ENCODE measurements around the gene SHC4.

DNA sequence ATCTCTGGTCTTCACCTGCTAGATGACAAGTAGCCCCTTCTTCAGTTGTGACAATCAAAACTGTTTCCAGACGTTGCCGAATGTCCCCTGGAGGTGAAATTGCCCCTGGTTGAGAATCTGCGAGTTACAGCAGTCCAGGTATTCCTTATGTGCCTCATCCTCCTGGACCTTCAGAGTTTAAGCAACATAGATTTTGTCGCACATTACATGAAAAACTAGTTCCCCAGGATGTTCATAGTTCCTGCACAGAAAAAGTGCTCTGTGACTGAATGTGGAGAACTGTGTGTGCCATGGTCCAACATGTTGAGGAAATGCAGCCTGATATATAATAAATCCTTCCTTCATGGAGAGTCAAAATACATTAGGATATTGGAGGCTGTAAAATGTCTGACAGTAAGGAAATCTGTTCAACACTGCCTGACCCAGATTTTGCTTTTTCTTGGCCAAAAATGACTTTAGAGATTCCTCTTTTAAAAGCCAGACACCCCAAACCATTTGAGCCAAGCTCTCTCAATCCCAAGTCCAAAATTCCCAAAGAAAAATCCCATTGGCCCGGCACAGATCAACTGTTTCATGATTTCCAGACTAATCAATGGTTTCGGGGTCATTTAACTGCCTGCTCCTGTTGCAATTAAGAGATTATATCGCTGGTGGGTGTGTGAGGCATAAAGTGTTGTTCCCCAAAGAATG is 20.4 kb upstream of the SHC4 start:
- TF ChIP-seq, protein P1, sequence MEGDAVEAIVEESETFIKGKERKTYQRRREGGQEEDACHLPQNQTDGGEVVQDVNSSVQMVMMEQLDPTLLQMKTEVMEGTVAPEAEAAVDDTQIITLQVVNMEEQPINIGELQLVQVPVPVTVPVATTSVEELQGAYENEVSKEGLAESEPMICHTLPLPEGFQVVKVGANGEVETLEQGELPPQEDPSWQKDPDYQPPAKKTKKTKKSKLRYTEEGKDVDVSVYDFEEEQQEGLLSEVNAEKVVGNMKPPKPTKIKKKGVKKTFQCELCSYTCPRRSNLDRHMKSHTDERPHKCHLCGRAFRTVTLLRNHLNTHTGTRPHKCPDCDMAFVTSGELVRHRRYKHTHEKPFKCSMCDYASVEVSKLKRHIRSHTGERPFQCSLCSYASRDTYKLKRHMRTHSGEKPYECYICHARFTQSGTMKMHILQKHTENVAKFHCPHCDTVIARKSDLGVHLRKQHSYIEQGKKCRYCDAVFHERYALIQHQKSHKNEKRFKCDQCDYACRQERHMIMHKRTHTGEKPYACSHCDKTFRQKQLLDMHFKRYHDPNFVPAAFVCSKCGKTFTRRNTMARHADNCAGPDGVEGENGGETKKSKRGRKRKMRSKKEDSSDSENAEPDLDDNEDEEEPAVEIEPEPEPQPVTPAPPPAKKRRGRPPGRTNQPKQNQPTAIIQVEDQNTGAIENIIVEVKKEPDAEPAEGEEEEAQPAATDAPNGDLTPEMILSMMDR (conservative IDR thresholded peaks at IDR 0.05), result no peak
- no peak for TF ChIP-seq EZH2 (IDR thresholded peaks at IDR 0.05; ENCODE audit: low read depth)

All from PC-9 (cell line).